ENCODE data around the gene GPAT2. TPM values are rescaled to one million over a fixed set of nuclear protein-coding genes. Genes with fewer than 3 reads are reported as not detected.

GPAT2 gene
- total RNA-seq, 1 donor from 2014 or later, result 1.6 TPM

Small RNAs within 50 kb of the gene (small RNA-seq; reads per million reads assigned to genes)
- gene RN7SL210P, result not detected

Other genes starting within 250 kb of the GPAT2 start
- 347 TPM for gene ANKRD36C, start 43.1 kb downstream of the GPAT2 start, total RNA-seq
- gene ADRA2B, start 81.7 kb upstream of the GPAT2 start, total RNA-seq, result not detected
- not detected for gene ASTL, start 103.6 kb upstream of the GPAT2 start, total RNA-seq
- 7.3 TPM for gene DUSP2, start 110.5 kb upstream of the GPAT2 start, total RNA-seq
- gene STARD7, start 173.9 kb upstream of the GPAT2 start, total RNA-seq, result 165 TPM
- gene TMEM127, start 231.1 kb upstream of the GPAT2 start, total RNA-seq, result 19.7 TPM
- 80.3 TPM for gene CIAO1, start 231.3 kb upstream of the GPAT2 start, total RNA-seq

All from occipital lobe (tissue), 2 donors.